ENCODE results near the gene KDM5B.

Gene KDM5B

DNA sequence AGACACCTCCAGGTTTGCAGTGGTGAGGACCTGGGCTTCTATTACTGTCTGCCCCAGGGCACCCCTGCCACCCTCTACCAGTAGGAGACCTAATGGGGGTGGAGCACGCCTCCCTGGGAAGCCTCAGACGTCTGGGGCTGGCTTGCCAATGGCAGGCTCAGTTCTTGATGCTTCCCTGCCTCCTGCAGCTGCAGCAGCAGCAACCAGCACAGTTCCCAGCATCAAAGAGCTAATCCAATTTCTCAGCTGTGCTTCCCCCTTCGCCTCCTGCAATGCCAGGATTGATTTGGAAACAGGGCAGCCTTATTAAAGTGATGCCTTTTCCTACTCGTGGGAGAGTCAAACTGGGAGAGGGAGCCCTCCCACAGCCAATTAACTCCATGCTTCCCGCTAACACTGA is 106.1 kb downstream of the KDM5B start:
- H3K4me3 Mint-ChIP-seq: no peak overlapping the region
- H3K27me3 Mint-ChIP-seq: peaks cover 41% of the 10 kb centered on the region
- no peak overlapping the region for H3K27ac Mint-ChIP-seq
- no peaks in the 10 kb centered on the region for H3K9me3 Mint-ChIP-seq
- no peaks in the 10 kb centered on the region for H3K36me3 Mint-ChIP-seq (ENCODE audit: low read depth)
- no peaks in the 10 kb centered on the region for H3K4me1 Mint-ChIP-seq (ENCODE audit: low read depth)

DNA sequence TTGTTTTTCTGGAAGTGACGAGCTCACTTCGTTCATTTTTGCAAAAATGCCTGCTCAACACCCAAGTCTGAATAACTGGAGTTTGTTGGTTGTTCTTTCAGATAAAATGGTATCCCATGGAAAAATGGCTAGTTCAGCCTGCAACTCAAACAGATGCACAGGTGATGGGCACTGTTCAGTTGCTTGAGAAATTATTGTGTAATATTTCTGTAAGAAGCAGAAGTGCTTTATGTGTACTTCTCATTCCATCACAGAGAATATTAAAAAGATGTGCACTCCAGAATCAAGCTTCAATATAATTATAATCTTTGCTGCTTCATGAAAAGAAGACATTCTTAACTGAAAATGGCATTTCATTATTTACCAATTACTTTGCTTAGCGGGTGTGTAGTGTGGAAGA is 107.0 kb downstream of the KDM5B start:
- peaks cover 39% of the 10 kb centered on the region for H3K27me3 Mint-ChIP-seq
- no peaks in the 10 kb centered on the region for H3K36me3 Mint-ChIP-seq (ENCODE audit: low read depth)
- H3K4me3 Mint-ChIP-seq: no peak overlapping the region
- no peaks in the 10 kb centered on the region for H3K9me3 Mint-ChIP-seq
- no peaks in the 10 kb centered on the region for H3K4me1 Mint-ChIP-seq (ENCODE audit: low read depth)
- no peak overlapping the region for H3K27ac Mint-ChIP-seq

DNA sequence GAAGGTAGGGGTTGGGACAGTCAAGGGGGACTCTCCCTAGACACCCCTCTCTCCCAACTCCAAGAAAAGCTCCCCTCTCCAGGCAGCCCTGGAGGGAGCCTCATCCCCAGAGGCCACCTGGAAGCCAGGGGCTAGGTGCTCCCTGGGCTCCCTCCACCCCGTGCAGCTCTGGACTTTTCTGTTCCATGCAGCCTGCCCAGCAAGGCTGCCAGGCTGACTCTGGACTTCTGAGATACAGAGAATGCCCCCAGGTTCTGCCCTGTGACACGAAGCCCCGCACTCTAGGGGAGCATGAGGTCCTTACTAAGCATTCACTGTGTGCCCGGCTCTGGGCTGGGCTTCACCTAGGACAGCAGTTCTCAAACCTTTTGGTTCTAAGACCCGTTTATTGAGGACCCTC is 108.2 kb downstream of the KDM5B start:
- H3K27ac Mint-ChIP-seq: no peak overlapping the region
- no peak overlapping the region for H3K4me3 Mint-ChIP-seq
- no peaks in the 10 kb centered on the region for H3K36me3 Mint-ChIP-seq (ENCODE audit: low read depth)
- peaks cover 32% of the 10 kb centered on the region for H3K27me3 Mint-ChIP-seq
- H3K9me3 Mint-ChIP-seq: no peaks in the 10 kb centered on the region
- no peaks in the 10 kb centered on the region for H3K4me1 Mint-ChIP-seq (ENCODE audit: low read depth)

- H3K27me3 Mint-ChIP-seq: peaks cover 31% of the 10 kb centered on the region
- H3K27ac Mint-ChIP-seq: no peak overlapping the region
- no peaks in the 10 kb centered on the region for H3K9me3 Mint-ChIP-seq
- no peaks in the 10 kb centered on the region for H3K36me3 Mint-ChIP-seq (ENCODE audit: low read depth)
- no peaks in the 10 kb centered on the region for H3K4me1 Mint-ChIP-seq (ENCODE audit: low read depth)
- H3K4me3 Mint-ChIP-seq: no peak overlapping the region
Measured at GRCh38 chr1:202698276-202698675, 109.9 kb downstream of the KDM5B start.

DNA sequence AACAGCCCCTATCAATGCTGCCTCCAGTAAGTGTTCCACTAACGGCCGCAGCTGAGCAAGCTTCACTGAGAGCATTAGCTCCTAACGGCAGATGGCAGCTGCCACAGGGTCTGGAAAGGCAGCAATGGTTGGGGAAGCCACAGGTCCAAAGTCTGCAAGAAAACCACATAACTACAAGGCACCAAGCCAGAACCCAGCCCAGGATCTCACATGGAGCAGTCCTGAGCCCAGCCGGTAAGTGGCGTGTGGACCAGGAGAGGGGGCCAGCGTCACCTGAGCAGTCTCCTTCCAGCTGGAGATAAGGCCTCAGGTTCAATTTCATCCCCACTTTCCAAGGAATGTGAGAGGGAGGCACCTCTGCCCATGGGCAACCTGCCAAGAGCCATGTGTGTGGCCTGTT is 111.2 kb downstream of the KDM5B start:
- Mint-ChIP-seq H3K27me3 (peaks cover 35% of the 10 kb centered on the region), H3K27ac (no peak overlapping the region), H3K4me3 (no peak overlapping the region), H3K36me3 (ENCODE audit: low read depth) (no peaks in the 10 kb centered on the region), H3K9me3 (no peaks in the 10 kb centered on the region), H3K4me1 (ENCODE audit: low read depth) (no peaks in the 10 kb centered on the region)

DNA sequence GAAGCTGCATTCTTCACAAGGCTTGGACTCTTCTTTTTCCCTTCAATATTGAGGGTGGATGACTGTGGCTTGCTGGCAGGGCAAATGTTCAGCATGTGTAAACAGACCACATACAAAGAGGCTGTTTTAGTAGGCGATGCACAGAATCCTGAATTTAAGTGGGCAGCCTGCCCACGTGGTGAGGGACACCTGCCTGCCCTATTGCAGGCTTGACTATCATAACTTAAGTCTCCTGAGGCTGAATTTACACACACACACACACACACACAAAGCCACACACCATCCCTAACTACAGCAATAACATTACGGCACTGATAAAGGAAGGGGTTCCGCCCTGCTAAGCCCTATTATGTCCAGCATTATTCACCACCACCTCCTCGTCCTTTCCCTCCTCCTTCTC is 113.9 kb downstream of the KDM5B start:
- H3K27ac Mint-ChIP-seq: no peak overlapping the region
- no peaks in the 10 kb centered on the region for H3K4me1 Mint-ChIP-seq (ENCODE audit: low read depth)
- peaks cover 36% of the 10 kb centered on the region for H3K27me3 Mint-ChIP-seq
- H3K9me3 Mint-ChIP-seq: no peaks in the 10 kb centered on the region
- no peak overlapping the region for H3K4me3 Mint-ChIP-seq
- no peaks in the 10 kb centered on the region for H3K36me3 Mint-ChIP-seq (ENCODE audit: low read depth)

DNA sequence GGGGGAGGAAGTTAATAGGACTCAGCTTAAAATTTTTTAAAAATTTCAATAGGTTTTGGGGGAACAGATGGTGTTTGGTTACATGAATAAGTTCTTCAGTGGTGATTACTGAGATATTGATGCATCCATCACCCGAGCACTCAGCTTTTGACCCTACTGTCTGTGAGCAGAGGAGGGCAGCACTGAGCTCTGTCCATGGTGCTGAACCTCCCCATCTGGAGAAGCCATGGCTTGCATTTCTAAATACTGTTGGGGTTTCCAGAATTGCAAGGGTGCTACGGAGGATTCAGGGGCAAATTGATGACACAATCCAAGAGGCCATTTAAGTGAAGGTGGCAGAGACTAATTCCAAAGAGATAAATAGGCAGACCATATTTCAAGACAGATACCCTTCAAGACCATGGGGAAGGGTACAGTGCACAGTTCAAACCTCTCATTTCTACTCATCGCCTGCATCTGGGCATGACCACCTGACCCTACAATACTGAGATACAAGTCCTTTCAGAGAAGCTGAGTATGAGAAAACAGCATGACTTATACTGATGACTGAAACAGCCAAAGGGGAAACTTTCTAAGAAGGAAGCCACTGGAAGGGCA is 115.2 kb downstream of the KDM5B start:
- Mint-ChIP-seq H3K36me3 (ENCODE audit: low read depth) (no peaks in the 10 kb centered on the region), H3K4me1 (ENCODE audit: low read depth) (no peaks in the 10 kb centered on the region), H3K9me3 (no peaks in the 10 kb centered on the region), H3K27ac (no peak overlapping the region), H3K4me3 (no peak overlapping the region), H3K27me3 (peaks cover 39% of the 10 kb centered on the region)

DNA sequence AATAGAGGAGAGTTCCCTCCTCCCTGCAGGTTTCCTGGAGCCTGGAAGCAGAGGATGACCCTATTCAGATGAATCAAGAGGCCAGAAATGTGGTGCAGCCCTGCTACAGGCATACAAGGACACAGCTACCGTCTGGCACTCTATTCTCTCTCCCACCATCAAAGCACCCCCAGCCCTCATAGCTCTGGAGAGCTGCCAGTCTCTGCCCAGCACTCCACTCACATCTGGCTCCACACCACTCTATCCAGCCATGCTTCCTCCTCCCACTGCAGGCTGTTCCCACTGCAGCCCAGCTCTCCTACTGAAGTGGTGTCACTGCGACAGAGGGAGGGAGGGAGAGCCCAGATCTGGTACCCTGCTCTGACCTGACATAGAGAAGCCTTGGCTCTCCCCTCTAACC is 116.4 kb downstream of the KDM5B start:
- Mint-ChIP-seq H3K4me1 (ENCODE audit: low read depth) (no peaks in the 10 kb centered on the region), H3K27me3 (peaks cover 35% of the 10 kb centered on the region), H3K27ac (no peak overlapping the region), H3K4me3 (no peak overlapping the region), H3K36me3 (ENCODE audit: low read depth) (no peaks in the 10 kb centered on the region), H3K9me3 (no peaks in the 10 kb centered on the region)

GRCh38 chr1:202689493-202690342 is 118.5 kb downstream of the KDM5B start:
- H3K36me3 Mint-ChIP-seq (ENCODE audit: low read depth): no peaks in the 10 kb centered on the region
- peaks cover 29% of the 10 kb centered on the region for H3K27me3 Mint-ChIP-seq
- H3K27ac Mint-ChIP-seq: no peak overlapping the region
- H3K4me1 Mint-ChIP-seq (ENCODE audit: low read depth): no peaks in the 10 kb centered on the region
- no peaks in the 10 kb centered on the region for H3K9me3 Mint-ChIP-seq
- H3K4me3 Mint-ChIP-seq: no peak overlapping the region

DNA sequence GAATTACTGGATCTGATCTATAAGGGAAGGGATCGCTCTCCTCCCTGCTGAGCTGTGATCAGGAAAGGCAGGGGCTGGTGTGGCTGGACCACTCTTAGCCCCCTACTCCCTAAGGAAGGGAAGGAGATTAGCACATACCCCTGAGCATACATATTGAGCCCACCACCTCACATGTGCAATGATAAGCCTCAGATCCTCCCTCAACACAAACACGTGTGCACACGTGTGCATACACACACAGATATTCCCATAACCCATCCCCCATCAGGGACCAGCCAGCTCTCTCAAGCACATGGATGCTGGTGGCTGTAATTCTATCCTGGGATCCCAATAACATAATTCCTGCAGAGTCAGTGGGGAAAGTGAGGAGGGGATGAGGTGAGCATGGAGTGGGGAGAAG is 119.1 kb downstream of the KDM5B start:
- peaks cover 23% of the 10 kb centered on the region for H3K27me3 Mint-ChIP-seq
- no peaks in the 10 kb centered on the region for H3K9me3 Mint-ChIP-seq
- H3K4me1 Mint-ChIP-seq (ENCODE audit: low read depth): no peaks in the 10 kb centered on the region
- no peak overlapping the region for H3K27ac Mint-ChIP-seq
- H3K36me3 Mint-ChIP-seq (ENCODE audit: low read depth): no peaks in the 10 kb centered on the region
- no peak overlapping the region for H3K4me3 Mint-ChIP-seq

GRCh38 chr1:202688401-202688800 is 119.8 kb downstream of the KDM5B start:
- Mint-ChIP-seq H3K9me3 (no peaks in the 10 kb centered on the region), H3K4me1 (ENCODE audit: low read depth) (no peaks in the 10 kb centered on the region), H3K27me3 (peaks cover 23% of the 10 kb centered on the region), H3K4me3 (no peak overlapping the region), H3K27ac (no peak overlapping the region), H3K36me3 (ENCODE audit: low read depth) (no peaks in the 10 kb centered on the region)

DNA sequence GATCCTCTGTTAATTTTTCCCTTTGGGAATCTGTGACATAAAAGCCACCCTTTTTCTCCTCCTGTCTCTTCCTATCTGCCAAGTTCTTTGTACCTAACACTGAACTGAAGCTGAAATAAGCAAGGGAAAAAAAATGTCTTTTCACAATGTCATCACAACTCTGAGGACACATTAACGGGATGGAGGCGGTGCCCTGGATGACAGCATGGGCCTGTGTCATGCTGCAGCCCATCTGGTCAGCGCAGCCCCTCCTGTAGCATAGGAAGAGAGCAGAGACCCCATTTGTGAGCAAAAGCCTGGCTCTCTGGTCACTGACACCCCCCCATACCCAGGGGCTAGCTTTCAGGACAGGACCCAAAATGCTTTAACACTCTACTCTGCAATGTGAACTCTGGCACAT is 120.4 kb downstream of the KDM5B start:
- H3K4me3 Mint-ChIP-seq: no peak overlapping the region
- H3K27ac Mint-ChIP-seq: no peak overlapping the region
- no peaks in the 10 kb centered on the region for H3K9me3 Mint-ChIP-seq
- H3K36me3 Mint-ChIP-seq (ENCODE audit: low read depth): no peaks in the 10 kb centered on the region
- H3K4me1 Mint-ChIP-seq (ENCODE audit: low read depth): no peaks in the 10 kb centered on the region
- H3K27me3 Mint-ChIP-seq: peaks cover 18% of the 10 kb centered on the region

DNA sequence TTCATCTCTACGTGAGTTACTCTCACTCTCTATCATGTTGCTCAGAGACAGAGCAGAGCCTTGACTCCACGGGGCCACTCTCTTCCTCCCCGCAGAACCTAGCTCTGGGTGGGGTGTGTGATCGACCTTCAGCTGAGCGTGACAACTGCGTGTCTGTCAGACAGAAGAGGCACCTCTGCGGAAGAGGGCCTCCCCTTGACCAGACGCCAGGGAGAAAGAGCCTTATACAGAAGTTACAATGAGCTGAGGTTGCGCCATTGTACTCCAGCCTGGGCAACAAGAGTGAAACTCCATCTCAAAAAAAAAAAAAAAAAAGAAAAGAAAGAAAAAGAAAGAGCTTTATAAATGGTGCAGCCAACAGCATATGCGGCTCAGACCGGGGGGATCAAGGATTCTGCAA is 120.9 kb downstream of the KDM5B start:
- H3K27ac Mint-ChIP-seq: no peak overlapping the region
- peaks cover 20% of the 10 kb centered on the region for H3K27me3 Mint-ChIP-seq
- H3K36me3 Mint-ChIP-seq (ENCODE audit: low read depth): no peaks in the 10 kb centered on the region
- H3K4me3 Mint-ChIP-seq: no peak overlapping the region
- H3K4me1 Mint-ChIP-seq (ENCODE audit: low read depth): no peaks in the 10 kb centered on the region
- no peaks in the 10 kb centered on the region for H3K9me3 Mint-ChIP-seq

GRCh38 chr1:202685641-202686040 is 122.6 kb downstream of the KDM5B start:
- Mint-ChIP-seq H3K27me3 (peaks cover 24% of the 10 kb centered on the region), H3K9me3 (no peaks in the 10 kb centered on the region), H3K36me3 (ENCODE audit: low read depth) (no peaks in the 10 kb centered on the region), H3K4me1 (ENCODE audit: low read depth) (no peaks in the 10 kb centered on the region), H3K27ac (no peak overlapping the region), H3K4me3 (no peak overlapping the region)

GRCh38 chr1:202684716-202685115 is 123.5 kb downstream of the KDM5B start:
- Mint-ChIP-seq H3K4me3 (no peak overlapping the region), H3K27ac (no peak overlapping the region), H3K27me3 (peaks cover 26% of the 10 kb centered on the region), H3K4me1 (ENCODE audit: low read depth) (no peaks in the 10 kb centered on the region), H3K36me3 (ENCODE audit: low read depth) (no peaks in the 10 kb centered on the region), H3K9me3 (no peaks in the 10 kb centered on the region)

- H3K9me3 Mint-ChIP-seq: no peaks in the 10 kb centered on the region
- H3K4me3 Mint-ChIP-seq: no peak overlapping the region
- H3K4me1 Mint-ChIP-seq (ENCODE audit: low read depth): no peaks in the 10 kb centered on the region
- H3K27ac Mint-ChIP-seq: no peak overlapping the region
- H3K27me3 Mint-ChIP-seq: peaks cover 26% of the 10 kb centered on the region
- H3K36me3 Mint-ChIP-seq (ENCODE audit: low read depth): no peaks in the 10 kb centered on the region
Measured at GRCh38 chr1:202683029-202683428, 125.2 kb downstream of the KDM5B start.
